Lower leg skin (tissue), 4 donors: ENCODE results near the gene TM9SF4. TPM values are rescaled to one million over a fixed set of nuclear protein-coding genes. Genes with fewer than 3 reads are reported as not detected.

ENCODE experiments used
- DNase-seq, 2 donors: peaks; one replicate each; pipeline ENCODE4 v3.0.0-alpha.2; 2019; ENCODE audit warnings: low spot score in 2 of 2
- H3K4me3 ChIP-seq: fragments of 200-600 bp; sonication (generic); 2 replicates; pipeline ENCODE4 v1.5.1; 2017; ENCODE audit warnings: mild to moderate bottlenecking, low read depth; ENCODE audit not compliant: poor library complexity, severe bottlenecking
- POLR2A ChIP-seq, 2 donors: fragments of 450-650 bp; IDR thresholded peaks; one replicate each; pipeline ENCODE4 v1.6.1; 2016 to 2017; ENCODE audit warnings: antibody characterized with exemption in 2 of 2, mild to moderate bottlenecking in 1 of 2, moderate library complexity in 1 of 2
- WGBS, 2 donors: methylation state at CpG; one replicate each; pipeline ENCODE4 v1.1.5; 2018; 5-methylcytosine and 5-hydroxymethylcytosine counted together
- intact Hi-C: fragments of 100-400 bp; cut with DNase I; formaldehyde crosslinking; loops from one replicate; pipeline ENCODE4 v1.15.0; 2023; ENCODE audit warnings: low total_unique reads
- total RNA-seq, 4 donors: library from RNA; depleted of rRNA; stranded (reverse); fragments of >200 nt; gene quantifications; one replicate each; pipeline ENCODE4 v1.1.0, GENCODE V29; 2016
- TF ChIP-seq, protein P1 (sequence below), 3 donors: fragments of 450-650 bp; IDR thresholded peaks; one replicate each; pipeline ENCODE4 v1.5.1; 2016; ENCODE audit warnings: antibody characterized with exemption in 3 of 3, mild to moderate bottlenecking in 3 of 3, moderate library complexity in 2 of 3

TM9SF4 gene
- total RNA-seq, 4 donors from 2014 or later, result 42.2 to 49.5 (median 47.3) TPM

DNA sequence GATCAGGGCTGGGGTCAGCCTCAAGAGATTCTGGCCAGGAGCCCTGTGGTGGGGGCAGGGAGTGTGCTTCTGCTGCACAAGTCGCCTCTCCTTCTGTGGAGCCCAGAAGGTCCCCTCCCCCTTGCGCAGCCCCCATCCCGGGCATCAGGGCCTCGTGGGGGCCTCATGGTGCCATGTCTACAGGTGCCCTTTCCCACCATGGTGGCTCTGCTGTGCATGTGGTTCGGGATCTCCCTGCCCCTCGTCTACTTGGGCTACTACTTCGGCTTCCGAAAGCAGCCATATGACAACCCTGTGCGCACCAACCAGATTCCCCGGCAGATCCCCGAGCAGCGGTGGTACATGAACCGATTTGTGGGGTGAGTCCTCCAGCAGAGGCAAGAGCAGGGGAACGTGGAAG, 48.1 kb downstream of the TM9SF4 start:
- WGBS, 2 donors, result 91 to 93% methylated on average over 14 of the region's 14 CpGs
- TF ChIP-seq, protein P1, sequence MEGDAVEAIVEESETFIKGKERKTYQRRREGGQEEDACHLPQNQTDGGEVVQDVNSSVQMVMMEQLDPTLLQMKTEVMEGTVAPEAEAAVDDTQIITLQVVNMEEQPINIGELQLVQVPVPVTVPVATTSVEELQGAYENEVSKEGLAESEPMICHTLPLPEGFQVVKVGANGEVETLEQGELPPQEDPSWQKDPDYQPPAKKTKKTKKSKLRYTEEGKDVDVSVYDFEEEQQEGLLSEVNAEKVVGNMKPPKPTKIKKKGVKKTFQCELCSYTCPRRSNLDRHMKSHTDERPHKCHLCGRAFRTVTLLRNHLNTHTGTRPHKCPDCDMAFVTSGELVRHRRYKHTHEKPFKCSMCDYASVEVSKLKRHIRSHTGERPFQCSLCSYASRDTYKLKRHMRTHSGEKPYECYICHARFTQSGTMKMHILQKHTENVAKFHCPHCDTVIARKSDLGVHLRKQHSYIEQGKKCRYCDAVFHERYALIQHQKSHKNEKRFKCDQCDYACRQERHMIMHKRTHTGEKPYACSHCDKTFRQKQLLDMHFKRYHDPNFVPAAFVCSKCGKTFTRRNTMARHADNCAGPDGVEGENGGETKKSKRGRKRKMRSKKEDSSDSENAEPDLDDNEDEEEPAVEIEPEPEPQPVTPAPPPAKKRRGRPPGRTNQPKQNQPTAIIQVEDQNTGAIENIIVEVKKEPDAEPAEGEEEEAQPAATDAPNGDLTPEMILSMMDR (IDR thresholded peaks at IDR 0.05), result no peak
- no peak for TF ChIP-seq POLR2A (IDR thresholded peaks at IDR 0.05)
- intact Hi-C loops, result no loop called here
- no peak overlapping the region for H3K4me3 ChIP-seq
- no peak for DNase-seq

DNA sequence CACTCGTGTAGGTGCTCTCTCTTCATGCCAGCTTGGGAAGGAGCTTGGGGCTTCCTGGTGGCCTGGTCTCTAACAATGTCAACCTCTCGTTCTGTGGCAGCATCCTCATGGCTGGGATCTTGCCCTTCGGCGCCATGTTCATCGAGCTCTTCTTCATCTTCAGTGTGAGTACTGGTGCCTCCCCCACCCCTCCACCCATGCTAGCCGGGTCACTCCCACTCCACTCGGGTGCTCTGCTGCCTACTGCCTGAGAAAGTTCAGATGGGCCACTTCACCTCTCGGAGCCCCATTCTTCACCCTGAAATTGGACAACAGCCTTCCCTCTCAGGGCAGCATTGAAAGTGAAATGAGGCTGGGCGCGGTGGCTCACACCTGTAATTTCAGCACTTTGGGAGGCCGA, 48.8 kb downstream of the TM9SF4 start:
- no peak for DNase-seq
- 91 to 99% methylated on average over 11 of the region's 11 CpGs for WGBS, 2 donors
- intact Hi-C loops, result no loop called here
- no peak overlapping the region for H3K4me3 ChIP-seq
- TF ChIP-seq POLR2A (IDR thresholded peaks at IDR 0.05), result no peak
- TF ChIP-seq, protein P1 (IDR thresholded peaks at IDR 0.05), result no peak

DNA sequence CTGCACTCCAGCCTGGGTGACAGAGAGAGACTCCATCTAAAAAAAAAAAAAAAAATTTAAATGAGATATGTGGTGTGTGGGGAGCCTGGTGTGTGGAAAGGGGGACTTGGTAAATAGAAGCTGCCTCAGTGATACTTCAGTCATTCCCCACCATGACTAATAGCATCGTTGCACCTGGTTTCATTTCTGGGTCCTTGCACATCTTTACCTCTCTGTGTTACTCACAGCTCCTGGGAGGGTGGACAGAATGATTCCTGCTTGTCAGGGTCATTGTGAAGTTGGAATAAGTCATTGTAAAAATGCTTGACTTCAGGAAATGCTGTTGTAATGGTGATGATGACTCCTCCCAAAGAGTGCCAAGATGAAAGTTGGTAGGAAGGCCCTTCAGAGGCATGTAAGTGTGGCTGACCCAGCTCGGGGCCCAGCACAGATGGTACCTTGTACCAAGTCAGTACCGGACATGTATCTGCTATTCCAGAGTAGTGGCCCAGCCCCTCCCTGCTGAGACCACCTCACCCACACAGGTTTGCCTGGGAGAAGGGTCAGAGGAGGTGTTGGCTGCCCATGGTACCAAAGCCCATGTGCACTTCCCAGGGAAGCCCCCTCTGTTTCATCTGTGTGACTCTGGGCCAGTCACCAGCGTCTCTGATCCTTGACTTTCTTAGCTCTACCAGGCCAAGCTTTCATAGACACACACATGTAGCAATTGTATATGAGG, 49.6 kb downstream of the TM9SF4 start:
- WGBS, 2 donors, result 94 to 99% methylated on average over 4 of the region's 4 CpGs
- intact Hi-C loops, result no loop called here
- no peak overlapping the region for H3K4me3 ChIP-seq
- DNase-seq, result no peak
- TF ChIP-seq, protein P1 (IDR thresholded peaks at IDR 0.05), result no peak
- TF ChIP-seq POLR2A (IDR thresholded peaks at IDR 0.05), result no peak

DNA sequence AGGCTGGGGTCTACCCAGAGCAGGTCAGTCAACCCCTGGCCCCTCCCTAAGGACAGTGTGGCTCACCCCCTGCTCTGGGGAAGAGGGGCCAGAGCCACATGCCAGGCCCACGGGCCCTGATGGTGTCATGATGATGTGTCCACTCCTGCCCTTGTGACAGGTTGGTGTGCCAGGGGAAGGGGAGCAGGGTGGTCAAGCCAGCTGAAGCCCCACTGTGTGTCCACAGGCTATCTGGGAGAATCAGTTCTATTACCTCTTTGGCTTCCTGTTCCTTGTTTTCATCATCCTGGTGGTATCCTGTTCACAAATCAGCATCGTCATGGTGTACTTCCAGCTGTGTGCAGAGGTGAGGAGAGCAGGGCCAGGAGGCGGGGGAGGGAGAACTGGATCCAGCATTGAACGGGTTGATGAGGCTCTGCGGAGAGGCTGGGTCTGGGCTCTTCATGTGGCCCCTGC, 50.3 kb downstream of the TM9SF4 start:
- 76 to 95% methylated on average over 5 of the region's 5 CpGs for WGBS, 2 donors
- no peak overlapping the region for H3K4me3 ChIP-seq
- DNase-seq, result no peak
- intact Hi-C loops, result no loop called here
- no peak for TF ChIP-seq POLR2A (IDR thresholded peaks at IDR 0.05)
- TF ChIP-seq, protein P1 (IDR thresholded peaks at IDR 0.05), result no peak

DNA sequence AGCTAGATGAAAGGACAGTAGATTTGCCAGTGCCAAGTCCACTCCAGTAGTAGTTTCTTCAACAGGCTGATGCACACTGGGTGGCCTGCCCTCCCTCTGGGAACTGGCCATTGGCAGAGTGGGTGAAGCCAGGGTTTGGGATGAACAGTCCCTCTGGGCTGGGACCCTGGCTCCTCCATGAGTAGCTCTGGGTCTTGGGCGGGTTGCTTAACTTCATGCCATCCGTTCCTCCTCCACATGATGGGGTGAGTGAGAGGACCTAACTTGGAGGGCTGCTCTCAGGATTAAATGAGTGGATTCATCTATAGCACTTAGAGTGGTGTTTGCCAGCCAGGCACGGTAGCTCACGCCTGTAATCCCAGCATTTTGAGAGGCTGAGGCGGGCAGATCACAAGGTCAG, 50.8 kb downstream of the TM9SF4 start:
- 93 to 94% methylated on average over 5 of the region's 5 CpGs for WGBS, 2 donors
- intact Hi-C loops, result no loop called here

More for the DNA sequence above, 50.8 kb downstream of the TM9SF4 start:
- TF ChIP-seq, protein P1 (IDR thresholded peaks at IDR 0.05), result no peak
- no peak for TF ChIP-seq POLR2A (IDR thresholded peaks at IDR 0.05)
- H3K4me3 ChIP-seq, result no peak overlapping the region
- DNase-seq, result no peak
